NCI-H510A treated with DMSO at 0.1 percent for 48 hours (cell line): ENCODE data around the gene ANKRD44.
A peak's percentile ranks its signal among the peaks of the same experiment; 100 is the strongest.

Experiments used
- DNase-seq: peaks from one replicate; lab custom pipeline; 2025; lab: John Stamatoyannopoulos, UW

The ANKRD44 gene

DNA sequence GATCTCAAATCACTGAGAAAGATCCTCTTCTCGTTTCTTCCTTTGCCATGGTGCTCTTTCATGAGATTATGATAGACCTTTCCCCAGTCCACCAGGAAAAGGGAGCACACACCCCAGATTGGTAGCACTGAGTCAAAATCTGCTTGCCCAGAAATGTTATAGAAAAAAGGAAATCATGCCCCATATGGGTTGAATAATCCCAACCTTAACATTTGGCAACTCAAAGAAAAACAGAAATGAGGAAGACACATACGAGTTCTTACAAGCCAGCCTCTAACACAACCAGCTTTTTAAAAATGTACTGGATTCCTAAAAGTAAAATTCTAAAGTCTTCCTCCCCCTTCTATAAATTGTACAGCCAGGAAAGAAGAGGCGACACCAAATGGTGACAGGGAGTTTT, 103.0 kb downstream of the ANKRD44 start:
- DNase-seq, result no peak

DNA sequence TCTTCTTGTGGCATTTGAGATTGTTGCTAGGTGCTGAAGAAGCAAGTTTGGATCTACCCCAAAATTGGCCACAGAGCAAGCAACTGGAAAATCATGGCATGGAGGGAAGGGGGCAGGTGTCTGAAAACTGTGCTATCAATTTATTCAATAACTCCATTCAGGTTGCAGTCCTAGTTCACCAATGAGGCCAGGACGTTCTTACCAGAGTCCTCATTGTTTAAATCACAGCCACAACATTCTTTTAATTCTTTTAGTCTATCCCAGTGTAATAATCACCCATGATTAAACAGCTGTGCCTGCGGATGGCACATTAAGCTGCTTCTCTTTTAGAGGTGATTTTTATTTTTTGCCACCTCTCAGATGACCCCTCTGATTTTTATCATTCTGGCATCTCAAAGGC, 103.5 kb downstream of the ANKRD44 start:
- no peak for DNase-seq

DNA sequence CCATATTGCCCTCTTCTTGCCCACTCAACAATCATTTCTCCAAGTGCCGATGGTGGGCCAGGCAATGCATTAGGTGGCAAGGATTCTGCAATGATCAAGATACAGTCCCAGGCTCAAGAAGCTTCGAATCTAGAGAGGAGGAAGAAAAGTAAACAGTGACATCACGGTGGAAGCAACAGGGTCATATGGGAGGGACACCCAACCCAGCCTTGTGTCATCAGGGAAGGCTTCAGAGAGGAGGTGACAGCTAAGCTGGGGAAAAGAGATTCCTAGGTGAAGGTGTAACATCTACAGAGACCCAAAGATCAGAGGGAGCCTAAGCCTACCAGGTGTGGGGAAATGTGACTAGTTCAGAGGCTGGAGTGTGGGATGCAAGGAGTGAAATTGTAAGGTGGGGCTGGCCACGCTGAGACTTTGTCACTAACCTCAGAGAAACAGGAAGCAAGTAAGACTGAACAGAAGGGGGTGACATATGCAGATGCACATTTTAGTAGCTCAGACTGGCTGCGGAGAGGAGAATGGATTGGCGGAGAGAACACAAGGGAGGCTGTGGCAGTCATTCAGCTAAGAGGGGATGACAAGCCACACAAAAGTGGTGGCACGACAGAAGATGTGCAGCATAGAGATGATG, 104.9 kb downstream of the ANKRD44 start:
- no peak for DNase-seq

DNA sequence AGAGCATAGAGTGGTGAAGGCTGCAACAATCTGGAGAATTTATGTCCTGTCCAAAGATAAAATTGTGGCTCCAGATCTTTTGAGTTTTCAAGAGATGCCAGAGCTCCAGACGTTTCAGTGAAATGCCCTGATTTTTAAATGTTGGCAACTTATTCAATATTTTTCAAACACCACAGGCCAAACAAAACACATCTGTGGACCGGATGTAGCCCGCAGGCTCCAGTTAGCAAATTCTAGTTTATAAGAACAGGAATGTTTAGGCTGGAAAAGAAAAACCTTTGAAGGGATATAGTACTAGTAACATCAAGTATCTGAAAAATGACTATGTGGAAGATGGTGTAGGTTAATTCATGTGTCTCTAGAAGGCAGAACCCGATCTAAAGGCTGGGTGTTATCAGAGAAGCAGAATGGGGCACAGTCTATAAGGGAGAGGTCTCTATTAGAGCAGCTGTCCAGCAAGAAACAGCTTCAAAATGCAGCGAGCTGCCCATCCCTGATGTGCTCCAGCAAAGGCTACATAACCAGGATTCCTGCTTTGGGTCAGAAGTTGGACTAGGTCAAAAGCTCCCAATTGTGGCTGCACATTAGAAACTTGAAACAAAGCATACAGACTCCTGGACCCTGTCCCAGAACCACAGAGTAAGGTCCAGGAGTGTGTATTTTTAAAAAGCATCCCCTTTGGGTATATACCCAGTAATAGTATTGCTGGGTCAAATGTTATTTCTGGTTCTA, 105.9 kb downstream of the ANKRD44 start:
- no peak for DNase-seq

DNA sequence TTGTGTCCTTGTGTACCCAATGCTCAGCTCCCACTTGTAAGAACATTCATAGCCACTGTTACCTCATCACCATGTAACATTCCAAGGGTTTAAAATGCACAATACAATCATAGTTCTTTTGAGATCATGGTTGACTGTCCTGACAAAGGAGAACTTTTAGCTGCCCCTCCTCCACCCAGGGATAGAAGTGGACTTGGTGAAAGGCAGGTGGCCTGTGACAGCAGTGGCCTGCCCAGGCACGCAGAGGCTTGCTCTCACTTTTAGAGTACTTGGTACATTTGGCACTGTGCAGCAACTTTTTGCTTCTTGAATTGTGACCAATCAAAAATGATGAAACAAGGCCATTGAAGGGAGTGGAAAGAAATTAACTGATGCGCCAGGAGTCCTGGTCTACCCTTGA, 108.7 kb downstream of the ANKRD44 start:
- peak; percentile 71 for DNase-seq

DNA sequence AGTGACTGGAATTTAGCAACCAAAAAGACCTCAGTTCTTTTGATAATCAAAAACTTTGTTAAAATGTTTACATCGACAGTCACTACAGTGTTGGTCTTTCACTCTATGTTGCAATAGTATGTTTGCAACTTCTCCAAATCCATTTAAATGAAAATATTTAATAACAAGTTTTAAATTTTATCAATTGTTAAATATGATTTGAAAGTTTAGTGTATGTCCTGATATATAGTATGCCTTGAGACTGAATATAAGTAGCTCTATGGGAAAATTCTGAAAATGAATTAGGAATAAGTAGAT, 109.9 kb downstream of the ANKRD44 start:
- no peak for DNase-seq

DNA sequence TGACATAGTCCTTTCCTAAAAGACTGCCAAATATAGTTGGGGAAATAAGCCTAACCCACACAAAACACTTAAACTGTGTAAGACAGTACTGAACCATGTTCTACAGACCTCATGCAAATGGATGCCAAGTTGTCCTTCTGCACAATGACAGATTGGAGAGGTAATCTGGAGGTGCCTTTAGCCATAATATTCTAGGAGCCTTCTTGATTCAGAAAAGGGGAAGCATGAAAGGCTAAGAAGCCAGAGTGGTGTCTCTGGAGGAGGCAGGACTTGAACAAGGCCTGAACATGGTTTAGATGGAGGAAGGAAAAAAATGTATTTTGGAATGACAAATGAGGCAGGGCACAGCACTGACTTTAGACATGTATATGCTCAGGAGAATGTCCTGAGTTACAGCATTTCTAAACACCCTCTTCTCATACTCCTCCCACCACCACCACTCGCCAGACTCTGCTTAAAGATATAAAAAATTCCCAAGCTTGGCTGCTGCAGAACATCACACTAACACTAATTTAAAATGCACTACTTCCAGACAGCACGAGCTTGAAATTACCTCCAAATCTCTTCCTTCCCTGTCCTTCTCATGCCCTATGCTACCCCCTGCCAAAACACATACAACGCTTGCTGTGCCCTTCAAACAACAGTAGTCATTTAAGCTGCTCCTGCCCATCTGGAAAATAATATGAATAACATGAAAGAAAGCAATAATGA, 110.4 kb downstream of the ANKRD44 start:
- no peak for DNase-seq

DNA sequence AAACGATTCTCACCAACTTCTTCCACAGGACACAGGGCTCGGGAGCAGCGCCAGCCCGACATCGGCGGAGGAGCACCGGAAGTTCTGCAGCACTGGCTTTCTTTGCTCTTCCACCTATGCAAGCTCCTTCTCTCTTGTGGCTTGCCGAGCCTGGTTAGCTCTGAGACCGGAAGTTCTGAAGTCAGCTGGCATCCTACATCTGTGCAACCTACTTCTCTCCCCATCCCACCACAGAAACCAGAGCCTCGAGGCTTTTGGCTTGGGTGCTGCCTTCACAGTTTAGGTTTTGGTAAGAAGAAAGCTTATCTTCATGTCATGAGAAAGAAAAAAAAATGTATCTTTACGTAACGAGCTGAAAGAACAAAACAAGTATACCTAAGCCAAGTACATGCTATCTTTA, 111.7 kb downstream of the ANKRD44 start:
- no peak for DNase-seq

DNA sequence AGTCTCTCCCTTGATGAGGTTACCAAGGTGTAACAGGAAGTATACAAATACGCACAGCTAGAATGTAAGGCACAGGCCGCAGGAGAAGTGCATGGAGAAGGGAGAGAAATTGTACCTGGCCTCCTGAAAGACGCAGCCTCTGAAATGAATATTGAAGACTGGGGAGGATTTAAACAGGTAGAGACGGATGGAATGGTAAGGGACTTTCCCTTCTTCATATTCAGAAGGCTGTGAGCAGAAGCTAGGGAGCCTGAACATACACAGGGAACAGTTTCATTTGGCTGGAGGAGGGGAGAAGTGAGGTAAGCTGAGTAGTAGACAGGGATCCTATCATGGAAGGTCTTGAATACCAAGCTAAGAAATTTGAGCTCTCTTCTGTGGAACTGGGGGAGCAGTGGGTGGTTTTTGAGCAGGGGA, 112.7 kb downstream of the ANKRD44 start:
- peak; percentile 38 for DNase-seq

DNA sequence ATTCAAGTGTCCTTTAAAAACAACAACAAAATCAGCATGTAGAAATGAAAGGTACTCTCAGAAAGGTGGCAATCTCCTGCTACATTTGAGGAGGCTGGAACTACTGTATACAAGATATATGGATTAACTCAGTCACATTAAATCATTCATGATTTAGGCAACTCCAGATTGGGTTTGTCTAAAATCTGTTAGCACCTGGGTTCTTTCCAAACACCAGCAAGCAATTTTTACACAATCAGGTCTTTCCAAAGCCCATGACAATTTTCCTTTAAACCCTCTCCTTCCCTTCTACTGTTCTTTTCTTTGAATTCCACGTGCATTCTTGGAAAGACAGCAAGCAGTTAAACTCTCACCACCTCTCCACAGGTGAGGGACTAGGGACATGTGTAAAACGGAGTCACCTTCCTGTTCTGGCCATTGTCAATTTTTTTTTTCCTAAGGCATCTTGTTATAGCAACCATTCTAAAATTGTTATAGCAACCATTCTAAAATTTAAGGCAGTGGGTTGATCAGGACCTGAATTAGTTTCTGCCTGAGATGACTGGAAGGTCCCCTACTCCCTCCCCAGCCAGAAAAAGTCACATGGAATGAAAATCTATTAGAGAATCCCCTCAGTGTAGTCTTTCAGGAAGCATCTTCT, 113.9 kb downstream of the ANKRD44 start:
- no peak for DNase-seq

DNA sequence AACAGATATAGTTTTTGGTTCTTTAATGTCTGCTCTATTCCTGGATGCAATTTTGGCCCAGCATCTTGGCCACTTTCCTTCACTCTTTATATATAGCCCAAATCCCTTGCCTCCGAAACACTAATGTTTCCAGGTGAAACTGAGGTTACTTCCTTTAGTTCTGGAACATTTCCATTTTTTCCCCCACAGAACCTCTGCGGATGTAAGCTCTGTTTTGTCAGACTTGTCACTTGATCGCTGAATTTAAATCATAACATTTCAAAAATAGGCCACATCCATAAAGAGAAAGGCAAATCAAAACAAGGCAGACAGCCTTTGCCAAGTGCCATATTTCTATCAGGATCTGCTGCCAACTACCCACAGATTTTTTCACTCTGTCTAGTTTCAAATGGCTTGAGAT, 115.1 kb downstream of the ANKRD44 start:
- DNase-seq, result no peak

DNA sequence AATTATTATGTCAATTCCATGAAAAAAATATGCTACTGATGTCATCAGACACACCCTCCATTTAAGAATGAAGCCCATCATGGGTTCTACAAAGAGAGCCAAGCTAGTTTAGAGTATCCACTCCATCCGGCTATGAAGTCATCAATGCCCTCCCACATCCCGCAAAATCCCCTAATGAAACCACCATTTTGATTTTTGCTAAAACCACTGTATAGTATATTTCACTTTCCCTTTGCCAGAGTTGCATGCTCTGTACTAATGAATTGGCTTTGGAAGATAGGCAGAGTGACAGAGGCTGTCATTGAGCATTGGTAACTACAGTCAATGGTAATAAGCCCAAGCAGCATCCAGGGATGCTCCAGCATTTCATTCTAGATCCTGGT, 118.6 kb downstream of the ANKRD44 start:
- DNase-seq, result no peak

DNA sequence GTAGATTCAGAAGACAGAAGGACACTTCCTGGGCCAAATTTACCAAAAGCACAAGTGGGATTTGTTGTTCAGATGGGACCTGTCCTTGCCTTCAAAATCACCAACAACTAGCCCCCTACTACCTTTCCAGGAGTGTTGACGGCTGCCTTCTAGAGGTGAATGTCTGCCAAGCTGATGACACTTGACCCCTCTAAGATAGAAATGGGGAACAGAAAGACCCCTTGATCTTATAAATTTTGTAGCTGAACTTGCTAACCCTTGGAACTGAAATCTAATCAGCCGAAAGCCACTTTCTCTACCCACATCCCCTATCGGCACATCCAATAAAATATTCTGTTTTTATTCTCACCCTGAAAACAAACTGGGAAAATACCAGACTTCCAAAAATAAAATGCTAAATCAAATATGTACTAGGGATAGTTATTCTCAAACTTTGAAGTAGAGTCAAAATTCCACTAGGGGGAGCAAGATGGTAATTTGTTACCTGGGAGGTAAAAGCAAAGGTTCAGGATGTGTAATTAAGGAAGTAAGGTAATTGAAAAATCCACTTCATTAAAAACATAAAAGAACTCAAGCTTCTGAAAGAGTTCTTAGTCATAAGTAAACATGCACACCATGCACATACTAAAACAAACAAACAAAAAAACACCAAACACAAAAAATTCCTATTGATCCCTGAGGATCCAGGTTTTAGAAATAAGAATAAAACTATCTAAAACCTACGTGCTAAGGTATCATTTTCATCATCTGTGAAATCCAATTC, 119.2 kb downstream of the ANKRD44 start:
- peak; percentile 46 for DNase-seq

DNA sequence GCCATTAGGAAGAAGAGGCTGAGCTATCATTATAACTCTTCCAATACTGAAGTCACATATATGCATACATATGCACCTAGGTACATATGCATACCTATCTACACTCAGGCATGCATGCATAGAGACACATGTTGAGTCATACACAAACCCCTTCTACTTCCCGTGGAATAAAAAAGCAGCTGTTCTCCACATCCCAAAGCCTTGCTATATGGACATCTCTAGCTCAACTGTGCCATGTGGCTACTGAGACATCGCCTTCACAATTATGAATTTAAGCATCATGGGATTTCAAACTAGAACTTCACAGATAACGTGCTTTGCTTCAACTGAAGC, 120.5 kb downstream of the ANKRD44 start:
- no peak for DNase-seq

DNA sequence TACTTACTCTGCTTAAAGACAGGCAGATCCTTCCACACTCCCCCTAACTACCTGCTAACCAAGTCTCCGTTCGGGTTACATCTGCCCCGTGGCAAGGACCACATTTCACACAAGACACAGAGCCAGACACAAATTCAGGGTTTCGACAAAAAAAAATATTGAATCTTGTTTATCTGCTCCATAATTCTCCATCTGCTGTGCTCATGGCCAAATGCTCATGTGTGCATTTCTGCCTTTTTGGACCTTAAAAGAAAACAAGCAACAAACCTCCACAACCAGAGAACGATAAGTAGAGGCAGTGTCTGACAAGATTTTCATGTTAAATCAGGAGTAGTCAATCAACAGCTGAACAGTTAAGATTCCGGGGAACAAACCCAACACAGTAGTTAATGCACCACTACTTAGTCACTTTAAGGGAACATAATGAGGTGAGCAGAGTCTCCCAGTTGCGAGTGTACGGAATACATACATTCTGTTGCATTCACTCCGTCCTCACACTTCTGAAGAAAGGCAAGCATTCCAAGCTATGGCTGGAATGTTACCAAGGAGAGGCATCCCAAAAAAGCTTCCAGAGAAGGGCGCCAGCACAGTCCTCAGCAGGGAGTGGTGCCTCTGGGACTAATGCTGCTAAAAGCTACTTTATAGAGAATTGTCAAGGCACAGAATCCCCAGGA, 121.0 kb downstream of the ANKRD44 start:
- DNase-seq, result no peak

DNA sequence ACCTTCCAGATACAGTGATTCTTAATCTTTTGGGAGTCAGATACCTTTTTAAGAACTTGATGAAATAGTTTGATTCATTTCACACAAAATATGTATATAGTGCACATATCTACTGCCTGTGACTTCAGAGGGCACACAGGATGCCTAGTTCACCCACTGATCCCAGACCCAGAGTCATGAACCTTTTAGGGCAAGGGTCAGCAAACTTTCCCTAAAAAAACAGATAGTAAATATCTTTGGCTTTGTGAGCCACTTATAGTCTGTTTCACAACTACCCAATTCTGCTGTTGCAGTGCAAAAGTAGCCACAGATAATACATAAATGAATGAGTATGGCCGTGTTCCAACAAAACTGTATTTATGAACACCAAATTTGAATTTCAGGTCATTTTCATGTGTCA, 124.9 kb downstream of the ANKRD44 start:
- no peak for DNase-seq

DNA sequence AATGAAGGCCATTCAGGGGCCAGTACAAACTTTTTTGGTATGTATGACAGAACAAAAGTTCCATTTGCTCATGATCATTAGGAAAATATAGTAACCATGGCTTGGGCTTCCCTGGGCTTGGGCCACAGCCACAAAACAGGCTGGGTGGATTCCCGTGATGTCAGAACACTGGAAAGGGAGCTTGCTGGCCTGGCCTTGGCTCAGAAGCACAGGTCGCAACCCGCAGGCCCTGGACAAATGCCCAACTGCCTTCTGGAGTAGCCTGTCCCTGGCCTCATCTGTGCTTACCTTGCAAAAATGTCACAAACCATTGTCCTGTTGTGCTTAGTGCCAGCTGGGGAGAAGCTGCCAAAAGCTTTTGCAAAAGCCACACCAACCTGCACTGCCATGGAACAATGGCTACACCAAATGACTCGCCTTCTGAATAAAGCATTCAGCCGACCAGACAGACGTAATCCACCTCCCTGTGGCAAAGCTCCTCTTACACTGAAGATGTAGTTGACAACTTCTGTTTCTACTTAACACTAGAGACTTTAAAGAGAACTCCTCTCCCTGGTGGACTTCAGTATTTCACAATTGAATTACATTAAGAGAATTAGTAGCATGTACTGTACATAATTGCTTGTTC, 125.5 kb downstream of the ANKRD44 start:
- no peak for DNase-seq

DNA sequence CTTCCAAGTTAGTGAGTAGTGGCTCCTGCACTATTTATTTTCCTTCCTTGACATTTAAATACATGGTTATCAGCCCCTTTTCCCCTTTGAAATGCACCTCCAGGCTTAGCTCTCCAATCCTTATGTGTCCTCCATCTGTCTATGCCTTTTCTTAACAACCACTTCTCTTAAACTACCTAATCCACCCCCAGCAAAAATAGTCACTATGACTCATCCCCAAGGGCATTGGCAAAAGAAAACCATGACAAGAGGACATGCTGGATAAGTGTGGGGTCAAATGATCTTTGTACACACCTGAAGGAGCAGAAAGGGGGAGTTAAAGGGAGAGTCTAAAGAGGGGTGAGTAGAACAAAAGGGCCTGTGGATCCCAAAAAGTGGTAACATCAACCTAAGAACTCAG, 127.2 kb downstream of the ANKRD44 start:
- DNase-seq, result no peak

DNA sequence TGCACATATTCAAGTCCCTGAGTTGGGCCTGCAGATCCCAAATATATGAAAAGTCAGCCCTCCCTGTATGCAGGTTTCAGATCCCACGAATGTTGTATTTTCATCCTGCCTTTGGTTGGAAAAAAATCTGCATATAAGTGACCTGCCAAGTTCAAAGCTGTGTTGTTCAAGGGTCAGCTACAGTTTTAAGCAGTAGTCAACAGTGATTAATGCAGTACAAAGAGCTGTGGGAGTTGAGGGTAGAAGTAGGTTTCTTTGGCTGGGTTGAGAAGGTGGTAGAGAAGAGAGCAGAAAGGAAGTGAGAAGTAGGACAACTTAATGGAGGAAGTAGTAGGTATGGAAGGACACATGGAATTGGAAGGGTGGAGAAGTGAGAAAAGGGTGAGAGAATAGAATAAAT, 127.9 kb downstream of the ANKRD44 start:
- no peak for DNase-seq

DNA sequence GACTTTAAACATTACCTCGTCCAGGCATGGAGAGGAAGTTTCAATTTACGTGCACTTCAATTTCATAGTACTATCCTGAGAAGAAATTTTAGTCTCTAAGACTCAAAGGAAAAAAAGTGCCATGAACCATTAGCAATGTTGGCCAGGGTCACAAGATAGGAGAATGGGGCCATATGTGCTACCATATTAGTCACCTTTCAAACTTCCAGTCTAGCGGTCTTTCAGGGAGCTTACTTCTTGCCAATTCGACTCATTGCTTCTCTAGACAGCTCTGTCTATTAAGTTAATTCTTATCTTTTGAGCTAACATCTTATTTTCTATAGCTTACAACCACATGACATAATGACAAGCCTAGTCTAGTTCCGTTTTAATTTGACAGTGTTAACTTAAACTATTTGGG, 129.1 kb downstream of the ANKRD44 start:
- no peak for DNase-seq

DNA sequence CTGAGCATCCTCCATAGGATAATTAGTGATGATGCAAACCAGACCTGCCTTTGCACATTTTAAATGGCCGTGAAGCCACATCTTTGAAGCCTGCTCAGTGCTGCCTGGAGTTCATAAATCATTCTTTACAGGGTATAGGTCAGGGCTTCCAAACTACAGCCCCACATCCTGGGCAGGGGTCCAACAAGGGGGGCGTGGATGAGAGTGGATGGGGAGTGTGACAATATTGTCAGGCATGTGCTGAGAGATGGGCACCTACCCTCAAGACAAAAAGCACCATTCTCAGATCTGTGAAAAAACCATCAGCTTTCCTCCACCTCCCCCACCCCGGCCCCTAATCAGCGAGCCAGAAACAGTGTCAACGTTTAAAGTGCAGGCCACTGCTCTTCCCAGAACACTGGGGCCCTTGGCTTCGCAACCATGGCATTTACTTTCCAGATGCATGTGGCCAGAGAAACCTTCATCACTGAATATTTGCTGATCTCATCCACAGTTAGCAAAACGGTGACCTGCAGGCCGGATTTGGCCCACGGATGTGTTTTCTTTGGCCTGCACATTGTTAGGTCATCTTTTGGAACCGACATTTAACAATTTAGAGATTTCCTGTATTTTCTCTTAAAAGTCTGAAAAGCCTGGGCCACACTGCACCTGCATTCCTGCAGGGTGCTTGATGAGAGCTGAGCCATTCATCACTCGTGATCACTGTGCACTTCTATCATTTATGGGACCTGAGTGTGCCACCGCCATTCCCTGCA, 130.7 kb downstream of the ANKRD44 start:
- no peak for DNase-seq
